GM12878 (cell line): ENCODE data around the gene ZFYVE19. TPM values are rescaled to one million over a fixed set of nuclear protein-coding genes. Genes with fewer than 3 reads are reported as not detected.

ENCODE experiments used
- ATAC-seq: fragments of 200-7000 bp; cut with Tn5 transposase; 3 replicates; pipeline ENCODE4 v1.9.1; 2020; ENCODE audit warnings: mild to moderate bottlenecking, moderate library complexity
- BruUV-seq: library from RNA; stranded (reverse); fragments of 400-500 nt; replicated peaks from 2 replicates; lab custom pipeline; 2021; lab: Mats Ljungman, UMichigan
- CTCF ChIA-PET: fragments of 300-600 bp; sonication (Branson Sonifier 250); formaldehyde crosslinking; extraction: SDS; loops from one replicate; lab custom pipeline; 2021; ENCODE audit warnings: inconsistent platforms; lab: Yijun Ruan, JAX
- POLR2A ChIA-PET: fragments of 350-600 bp; formaldehyde crosslinking; extraction: SDS; loops from one replicate; lab custom pipeline; 2021; ENCODE audit warnings: inconsistent platforms; lab: Charles Lee
- RAD21 ChIA-PET: fragments of 300-600 bp; sonication (Branson Sonifier 250); formaldehyde crosslinking; loops from one replicate; lab custom pipeline; 2023; ENCODE audit warnings: antibody characterized with exemption; ENCODE audit not compliant: unreplicated experiment; lab: Charles Lee
- SMC1A ChIA-PET: fragments of 300-600 bp; sonication (Branson Sonifier 250); formaldehyde crosslinking; loops from one replicate; lab custom pipeline; 2023; ENCODE audit not compliant: unreplicated experiment, uncharacterized antibody; lab: Charles Lee
- DNase-seq: peaks from one replicate; pipeline ENCODE4 v3.0.0-alpha.2; 2011; ENCODE audit warnings: low read depth, low spot score
- FAIRE-seq: peaks from 3 replicates; lab custom pipeline; 2011; peaks lifted over from hg19 to GRCh38; lab: Jason Lieb, UNC
- H2AFZ ChIP-seq: 2 replicates; pipeline ENCODE4 v1.6.0; 2011; ENCODE audit warnings: low read depth, low read length, control low read depth; ENCODE audit not compliant: control insufficient read depth
- H3K27ac ChIP-seq: 2 replicates; pipeline ENCODE4 v1.5.1; 2011; ENCODE audit warnings: control low read depth; ENCODE audit not compliant: control insufficient read depth, insufficient read depth
- H3K27me3 ChIP-seq, 2 experiments: replicated peaks in 1 of 2; 2 replicates each; pipeline versions ENCODE4 v1.6.0 to v1.6.1; 2011; ENCODE audit warnings: low read length in 1 of 2; ENCODE audit not compliant: control insufficient read depth in 2 of 2, insufficient read depth in 2 of 2
- H3K36me3 ChIP-seq, 2 experiments: 2 replicates each; pipeline ENCODE4 v1.5.1; 2011; ENCODE audit warnings: low read length in 1 of 2; ENCODE audit not compliant: control insufficient read depth in 2 of 2, insufficient read depth in 2 of 2
- H3K4me1 ChIP-seq: 2 replicates; pipeline ENCODE4 v1.6.1; 2011; ENCODE audit warnings: mild to moderate bottlenecking, low read length, moderate library complexity, mixed read lengths; ENCODE audit not compliant: control insufficient read depth, insufficient read depth
- H3K4me2 ChIP-seq: 2 replicates; pipeline ENCODE4 v1.6.0; 2011; ENCODE audit warnings: control low read depth; ENCODE audit not compliant: control insufficient read depth, insufficient read depth
- H3K4me3 ChIP-seq: fragments of 200-600 bp; sonication (generic); 2 replicates; pipeline ENCODE4 v1.5.1; 2016
- H3K79me2 ChIP-seq: 2 replicates; pipeline ENCODE4 v1.6.0; 2011; ENCODE audit warnings: low read length; ENCODE audit not compliant: control insufficient read depth, insufficient read depth
- H3K9ac ChIP-seq: 2 replicates; pipeline ENCODE4 v1.8.0; 2011; ENCODE audit warnings: low read length, control low read depth, mixed read lengths; ENCODE audit not compliant: control insufficient read depth, insufficient read depth
- H3K9me3 ChIP-seq: replicated peaks from 3 replicates; pipeline ENCODE4 v1.5.1; 2011; ENCODE audit warnings: mild to moderate bottlenecking, low read length; ENCODE audit not compliant: control insufficient read depth, insufficient read depth
- H4K20me1 ChIP-seq: 2 replicates; pipeline ENCODE4 v1.6.0; 2011; ENCODE audit not compliant: control insufficient read depth, insufficient read depth
- FOXM1 ChIP-seq: IDR thresholded peaks from 2 replicates; pipeline ENCODE4 v1.6.1; 2012; ENCODE audit warnings: low read depth, mild to moderate bottlenecking, inconsistent platforms, low read length, moderate library complexity
- KAT2A ChIP-seq: conservative IDR thresholded peaks from 2 replicates; pipeline ENCODE4 v1.6.1; 2011; ENCODE audit warnings: low read depth, low read length; ENCODE audit not compliant: control insufficient read depth
- MEF2B ChIP-seq: fragments of 450-650 bp; IDR thresholded peaks from 2 replicates; pipeline ENCODE4 v1.6.1; 2018; ENCODE audit warnings: mild to moderate bottlenecking, moderate library complexity; ENCODE audit not compliant: partially characterized antibody, poor library complexity, severe bottlenecking
- NKRF ChIP-seq: fragments of 450-650 bp; conservative IDR thresholded peaks from 2 replicates; pipeline ENCODE4 v1.6.1; 2017; ENCODE audit warnings: mild to moderate bottlenecking, moderate library complexity
- ZNF384 ChIP-seq: IDR thresholded peaks from 2 replicates; pipeline ENCODE4 v1.6.1; 2012; ENCODE audit warnings: low read depth, mild to moderate bottlenecking, low read length, improper control_type of control experiment, borderline replicate concordance
- ZNF687 ChIP-seq: fragments of 450-650 bp; IDR thresholded peaks from 2 replicates; pipeline ENCODE4 v1.6.1; 2017; ENCODE audit warnings: mild to moderate bottlenecking, moderate library complexity
- WGBS: methylation state at CpG from one replicate; pipeline ENCODE4 v1.1.6; 2016; ENCODE audit warnings: low lambda C conversion rate; ENCODE audit not compliant: insufficient replicate concordance, insufficient coverage; ENCODE audit errors: missing lambda C conversion rate; 5-methylcytosine and 5-hydroxymethylcytosine counted together
- in situ Hi-C: fragments of 300-500 bp; cut with MboI; formaldehyde crosslinking; loops from 9 replicates; pipeline ENCODE4 v1.14.3; 2018; ENCODE audit warnings: mixed read lengths
- intact Hi-C: fragments of 100-400 bp; cut with micrococcal nuclease; formaldehyde crosslinking; loops from one replicate; pipeline ENCODE4 v1.14.2; 2022; ENCODE audit not compliant: unreplicated experiment
- polyA plus RNA-seq, 11 experiments: library from polyadenylated mRNA; depleted of rRNA in 4 of 11; unstranded in 6 of 11; stranded (reverse) in 5 of 11; fragments of >200 nt; fragmentation: Nextera tagmentation in 4 of 11; fragmentation: Illumina TruSeq in 1 of 11; extraction: Ambion mirVana in 4 of 11; extraction: Trizol in 1 of 11; gene quantifications; 1 replicate in 1 of 11; 2 replicates in 10 of 11; pipeline versions ENCODE4 v1.2.1 to v1.2.3, GENCODE V29; 2011 to 2016; ENCODE audit warnings: inconsistent platforms in 2 of 11, missing spikeins in 2 of 11, low read depth in 1 of 11
- total RNA-seq, 4 experiments: library from RNA; depleted of rRNA in 3 of 4; stranded (reverse); fragments of >200 nt in 3 of 4; fragmentation: Illumina TruSeq in 1 of 4; extraction: Trizol in 1 of 4; gene quantifications; 2 replicates each; pipeline versions ENCODE4 v1.2.1 to v1.2.3, GENCODE V29; 2013 to 2021
- TF ChIP-seq, protein P1 (sequence below): IDR thresholded peaks from 2 replicates; pipeline ENCODE4 v1.6.1; 2011; ENCODE audit warnings: borderline replicate concordance, low read depth, mild to moderate bottlenecking, moderate library complexity, low read length; ENCODE audit not compliant: insufficient read depth, poor library complexity, severe bottlenecking

The ZFYVE19 gene
- total and polyA plus RNA-seq, 10 of the 15 experiments (the other 5 are each of a cell fraction or from before 2014, with no cell fraction given), result 1.7 to 36.3 (median 17.0) TPM

DNA sequence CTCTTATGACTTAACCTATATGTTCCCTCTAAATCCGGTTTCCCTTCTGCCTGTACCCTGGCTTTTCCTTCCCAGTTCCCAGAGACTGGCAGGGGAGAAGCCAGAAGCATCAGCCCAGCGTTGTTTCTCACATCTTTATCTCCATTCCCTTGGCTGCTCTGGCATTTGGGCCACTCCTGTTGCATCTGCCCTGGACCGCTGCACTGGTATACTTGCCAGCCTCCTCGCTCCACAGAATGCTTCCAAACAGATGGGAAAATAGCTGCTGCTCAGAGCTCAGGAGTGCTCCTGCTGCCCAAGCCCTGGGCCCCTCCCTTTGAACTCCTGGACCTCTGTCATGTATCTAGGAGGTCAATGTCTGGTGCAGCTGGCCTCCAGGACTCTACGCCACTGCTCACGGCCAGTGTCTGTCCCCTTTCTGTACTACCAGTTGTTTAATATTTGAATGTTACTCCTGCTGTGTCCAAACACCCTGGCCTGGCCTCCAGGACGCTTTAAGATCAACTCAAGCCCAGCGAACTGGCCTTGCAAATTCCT is 43.8 kb downstream of the ZFYVE19 start (continued):
- no peak for TF ChIP-seq ZNF687
- TF ChIP-seq FOXM1, result no peak

GRCh38 chr15:40852529-40852928 is 45.6 kb downstream of the ZFYVE19 start:
- Histone ChIP-seq H3K9ac (no peak overlapping the region), H3K4me1 (peaks cover 4% of the 10 kb centered on the region; the same call in 1 of the 2 replicates), H4K20me1 (no peaks in the 10 kb centered on the region), H3K4me2 (no peak overlapping the region), H2AFZ (no peak overlapping the region), H3K4me3 (no peak overlapping the region), H3K9me3 (no peaks in the 10 kb centered on the region), H3K79me2 (no peaks in the 10 kb centered on the region), H3K27ac (no peak overlapping the region), H3K36me3 (peaks cover 0 to 2% of the 10 kb centered on the region in 2 experiments; a peak in 2 of 4 replicates), H3K27me3 (no peaks in the 10 kb centered on the region)
- no TSS peak for BruUV-seq
- 71% methylated on average over 5 of the region's 5 CpGs for WGBS
- ChIA-PET CTCF (interaction anchor here (1.0 to 5.4 kb wide), 3 partner anchors 39 to 67 kb away, joined by 4 to 32 read pairs (median 9); partner anchors contain the start of gene VPS18), POLR2A (interaction anchor here (0.6 kb wide), 1 partner anchor 524 kb away, joined by 5 read pairs; no protein-coding TSS in a partner anchor), SMC1A (interaction anchor here (0.6 to 2.5 kb wide), 4 partner anchors 37 to 176 kb away, joined by 3 to 9 read pairs (median 6); partner anchors contain the start of gene VPS18), RAD21 (no interaction called here)
- ATAC-seq (no peak), DNase-seq (no peak), FAIRE-seq (no peak)
- in situ Hi-C loops (no loop called here), intact Hi-C loops (no loop called here)
- no peak for TF ChIP-seq ZNF687
- TF ChIP-seq NKRF, result no peak
- TF ChIP-seq, protein P1, sequence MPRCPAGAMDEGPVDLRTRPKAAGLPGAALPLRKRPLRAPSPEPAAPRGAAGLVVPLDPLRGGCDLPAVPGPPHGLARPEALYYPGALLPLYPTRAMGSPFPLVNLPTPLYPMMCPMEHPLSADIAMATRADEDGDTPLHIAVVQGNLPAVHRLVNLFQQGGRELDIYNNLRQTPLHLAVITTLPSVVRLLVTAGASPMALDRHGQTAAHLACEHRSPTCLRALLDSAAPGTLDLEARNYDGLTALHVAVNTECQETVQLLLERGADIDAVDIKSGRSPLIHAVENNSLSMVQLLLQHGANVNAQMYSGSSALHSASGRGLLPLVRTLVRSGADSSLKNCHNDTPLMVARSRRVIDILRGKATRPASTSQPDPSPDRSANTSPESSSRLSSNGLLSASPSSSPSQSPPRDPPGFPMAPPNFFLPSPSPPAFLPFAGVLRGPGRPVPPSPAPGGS, result no peak
- TF ChIP-seq KAT2A, result no peak
- TF ChIP-seq ZNF384, result no peak
- no peak for TF ChIP-seq MEF2B
